OCI-LY3 (cell line): ENCODE data around the gene TUBB2A.

ENCODE experiments used
- H2AFZ ChIP-seq: fragments of 200-600, 300-600 bp; shearing (Covaris generic); 2 replicates; pipeline ENCODE4 v1.6.0; 2014; ENCODE audit warnings: antibody characterized with exemption, low read depth, low read length
- H3K27ac ChIP-seq: fragments of 200-600, 300-600 bp; sonication (generic); 2 replicates; pipeline ENCODE4 v1.5.1; 2014; ENCODE audit warnings: mild to moderate bottlenecking, low read length, moderate library complexity, mixed read lengths
- H3K27me3 ChIP-seq: fragments of 200-600, 300-600 bp; sonication (generic); 2 replicates; pipeline ENCODE4 v1.6.1; 2014; ENCODE audit warnings: low read depth, low read length, mixed read lengths
- H3K36me3 ChIP-seq: fragments of 200-600, 300-600 bp; sonication (generic); replicated peaks from 2 replicates; pipeline ENCODE3; 2014; ENCODE audit warnings: low read depth, low read length, mixed read lengths
- H3K4me1 ChIP-seq: fragments of 300-600, 200-600 bp; sonication (generic); 2 replicates; pipeline ENCODE4 v1.6.1; 2014; ENCODE audit warnings: low read length, mixed read lengths
- H3K4me2 ChIP-seq: fragments of 200-600, 300-600 bp; sonication (generic); 2 replicates; pipeline ENCODE4 v1.6.1; 2014; ENCODE audit warnings: low read length, mixed read lengths
- H3K4me3 ChIP-seq: fragments of 300-600, 200-600 bp; sonication (generic); 2 replicates; pipeline ENCODE4 v1.5.1; 2014; ENCODE audit warnings: antibody characterized with exemption, mild to moderate bottlenecking, low read length, moderate library complexity
- H3K79me2 ChIP-seq: fragments of 300-600, 200-600 bp; shearing (Covaris generic); 2 replicates; pipeline ENCODE4 v1.6.1; 2014; ENCODE audit warnings: mild to moderate bottlenecking, low read length, mixed read lengths
- H3K9ac ChIP-seq: fragments of 300-600, 200-600 bp; shearing (Covaris generic); 2 replicates; pipeline ENCODE4 v1.6.0; 2014; ENCODE audit warnings: mild to moderate bottlenecking, low read length, moderate library complexity
- H3K9me3 ChIP-seq: fragments of 200-600, 300-600 bp; shearing (Covaris generic); 2 replicates; pipeline ENCODE4 v1.6.1; 2014; ENCODE audit warnings: low read length, mixed read lengths; ENCODE audit not compliant: insufficient read depth
- H4K20me1 ChIP-seq: fragments of 200-600, 300-600 bp; sonication (generic); 2 replicates; pipeline ENCODE4 v1.6.1; 2016; ENCODE audit warnings: low read length, mixed read lengths; ENCODE audit not compliant: insufficient read depth
- CTCF ChIP-seq: fragments of 200-600, 300-600 bp; sonication (generic); IDR thresholded peaks from 2 replicates; pipeline ENCODE4 v1.5.1; 2014; ENCODE audit warnings: antibody characterized with exemption, low read length, low read depth
- EZH2phosphoT487 ChIP-seq: fragments of 200-600 bp; shearing (Covaris generic); IDR thresholded peaks from 2 replicates; pipeline ENCODE4 v1.6.1; 2018; ENCODE audit warnings: antibody characterized with exemption, mixed run types, low read depth

The TUBB2A gene

GRCh38 chr6:3109761-3110160 is 47.6 kb downstream of the TUBB2A start:
- Histone ChIP-seq H3K9me3 (no peaks in the 10 kb centered on the region), H3K79me2 (no peaks in the 10 kb centered on the region), H3K27me3 (no peaks in the 10 kb centered on the region), H3K4me3 (no peak overlapping the region), H3K4me1 (no peaks in the 10 kb centered on the region), H2AFZ (no peak overlapping the region), H3K4me2 (no peak overlapping the region), H3K36me3 (peaks cover 7% of the 10 kb centered on the region), H3K9ac (no peak overlapping the region), H3K27ac (no peak overlapping the region), H4K20me1 (no peaks in the 10 kb centered on the region)
- TF ChIP-seq CTCF (no peak), EZH2phosphoT487 (no peak)

- no peak for TF ChIP-seq CTCF
- TF ChIP-seq EZH2phosphoT487: no peak
- H4K20me1 ChIP-seq: no peaks in the 10 kb centered on the region
- no peaks in the 10 kb centered on the region for H3K27me3 ChIP-seq
- H3K4me3 ChIP-seq: no peak overlapping the region
- peaks cover 7% of the 10 kb centered on the region for H3K36me3 ChIP-seq
- H3K9ac ChIP-seq: no peak overlapping the region
- H2AFZ ChIP-seq: no peak overlapping the region
- no peak overlapping the region for H3K27ac ChIP-seq
- H3K9me3 ChIP-seq: no peaks in the 10 kb centered on the region
- H3K4me1 ChIP-seq: no peaks in the 10 kb centered on the region
- H3K4me2 ChIP-seq: no peak overlapping the region
- H3K79me2 ChIP-seq: no peaks in the 10 kb centered on the region
Measured at GRCh38 chr6:3108746-3109414, 48.5 kb downstream of the TUBB2A start.
